ENCODE data around the gene TBC1D8.

DNA sequence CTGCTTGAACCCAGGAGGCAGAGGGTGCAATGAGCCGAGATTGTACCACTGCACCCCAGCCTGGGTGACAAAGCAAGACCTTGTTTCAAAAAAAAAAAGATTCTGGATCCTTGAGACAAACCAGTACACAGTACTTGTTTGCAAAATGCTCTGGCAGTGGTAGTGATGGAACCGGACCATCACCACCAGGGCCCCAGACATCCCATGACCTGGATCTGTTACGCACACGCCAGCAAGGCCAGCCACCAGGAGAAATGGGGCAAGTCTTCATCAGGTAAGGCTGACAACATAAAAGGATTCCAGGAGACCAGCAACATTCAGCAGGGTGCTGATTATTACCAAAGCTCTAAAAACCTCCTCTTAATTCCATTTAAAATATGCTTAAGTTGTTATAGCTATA, 35.5 kb downstream of the TBC1D8 start:
- TF ChIP-seq, protein P1, sequence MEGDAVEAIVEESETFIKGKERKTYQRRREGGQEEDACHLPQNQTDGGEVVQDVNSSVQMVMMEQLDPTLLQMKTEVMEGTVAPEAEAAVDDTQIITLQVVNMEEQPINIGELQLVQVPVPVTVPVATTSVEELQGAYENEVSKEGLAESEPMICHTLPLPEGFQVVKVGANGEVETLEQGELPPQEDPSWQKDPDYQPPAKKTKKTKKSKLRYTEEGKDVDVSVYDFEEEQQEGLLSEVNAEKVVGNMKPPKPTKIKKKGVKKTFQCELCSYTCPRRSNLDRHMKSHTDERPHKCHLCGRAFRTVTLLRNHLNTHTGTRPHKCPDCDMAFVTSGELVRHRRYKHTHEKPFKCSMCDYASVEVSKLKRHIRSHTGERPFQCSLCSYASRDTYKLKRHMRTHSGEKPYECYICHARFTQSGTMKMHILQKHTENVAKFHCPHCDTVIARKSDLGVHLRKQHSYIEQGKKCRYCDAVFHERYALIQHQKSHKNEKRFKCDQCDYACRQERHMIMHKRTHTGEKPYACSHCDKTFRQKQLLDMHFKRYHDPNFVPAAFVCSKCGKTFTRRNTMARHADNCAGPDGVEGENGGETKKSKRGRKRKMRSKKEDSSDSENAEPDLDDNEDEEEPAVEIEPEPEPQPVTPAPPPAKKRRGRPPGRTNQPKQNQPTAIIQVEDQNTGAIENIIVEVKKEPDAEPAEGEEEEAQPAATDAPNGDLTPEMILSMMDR (IDR thresholded peaks at IDR 0.05): no peak
- no peak for TF ChIP-seq ZFX (IDR thresholded peaks at IDR 0.05; ENCODE audit: borderline replicate concordance)
